ENCODE measurements around the gene ZNF594. TPM values are rescaled to one million over a fixed set of nuclear protein-coding genes. Genes with fewer than 3 reads are reported as not detected.

Gene ZNF594
- total and polyA plus RNA-seq, 2 of the 13 experiments (the other 11 are each of a cell fraction or from before 2014, with no cell fraction given): 2.9 to 9.6 TPM

GRCh38 chr17:5191541-5192417 is at the start of gene ZNF594 (continued):
- no peak for TF ChIP-seq ZHX2 (IDR thresholded peaks at IDR 0.05; ENCODE audit: low read depth)
- TF ChIP-seq ZHX2 (CRISPR knock-in tag; IDR thresholded peaks at IDR 0.05; ENCODE audit: borderline replicate concordance): no peak
- no peak for TF ChIP-seq NR2F6 (IDR thresholded peaks at IDR 0.05)
- no peak for TF ChIP-seq NR2F6 (CRISPR knock-in tag; IDR thresholded peaks at IDR 0.05)
- TF ChIP-seq ZFP36L1 (CRISPR knock-in tag; IDR thresholded peaks at IDR 0.05): no peak
- no peak for TF ChIP-seq ZNF883 (CRISPR knock-in tag; IDR thresholded peaks at IDR 0.05; ENCODE audit: not compliant biosample characterization)
- TF ChIP-seq FOXK1 (CRISPR knock-in tag; IDR thresholded peaks at IDR 0.05; ENCODE audit: borderline replicate concordance, low read depth): no peak
- no peak for TF ChIP-seq RFX5 (IDR thresholded peaks at IDR 0.05; ENCODE audit: low read depth, low read length)
- peak; percentile 87 for TF ChIP-seq KAT8 (CRISPR knock-in tag; IDR thresholded peaks at IDR 0.05)
- TF ChIP-seq U2AF2 (IDR thresholded peaks at IDR 0.05; ENCODE audit: low read depth, low read length): no peak
- TF ChIP-seq HNF4G (IDR thresholded peaks at IDR 0.05; ENCODE audit: borderline replicate concordance, low read depth, low read length): no peak
- no peak for TF ChIP-seq HNF4G (CRISPR knock-in tag; IDR thresholded peaks at IDR 0.05; ENCODE audit: borderline replicate concordance, low read depth)
- TF ChIP-seq ZBTB20 (CRISPR knock-in tag; IDR thresholded peaks at IDR 0.05; ENCODE audit: borderline replicate concordance, low read depth): no peak
- no peak for TF ChIP-seq RFXANK (CRISPR knock-in tag; IDR thresholded peaks at IDR 0.05)
- TF ChIP-seq SOX5 (CRISPR knock-in tag; IDR thresholded peaks at IDR 0.05; ENCODE audit: borderline replicate concordance): no peak; the same call in 1 of the 2 replicates
- no peak for TF ChIP-seq PTBP1 (IDR thresholded peaks at IDR 0.05; ENCODE audit: low read depth, low read length, poor library complexity, severe bottlenecking)
- TF ChIP-seq ZMYM3 (CRISPR knock-in tag; IDR thresholded peaks at IDR 0.05): peak; percentile 56; the same call in 1 of the 2 replicates
